ENCODE results near the gene CLSTN2. TPM values are rescaled to one million over a fixed set of nuclear protein-coding genes. Genes with fewer than 3 reads are reported as not detected.

CLSTN2 gene
- total and polyA plus RNA-seq, 4 donors = 0.09 to 2.2 (median 0.55) TPM

DNA sequence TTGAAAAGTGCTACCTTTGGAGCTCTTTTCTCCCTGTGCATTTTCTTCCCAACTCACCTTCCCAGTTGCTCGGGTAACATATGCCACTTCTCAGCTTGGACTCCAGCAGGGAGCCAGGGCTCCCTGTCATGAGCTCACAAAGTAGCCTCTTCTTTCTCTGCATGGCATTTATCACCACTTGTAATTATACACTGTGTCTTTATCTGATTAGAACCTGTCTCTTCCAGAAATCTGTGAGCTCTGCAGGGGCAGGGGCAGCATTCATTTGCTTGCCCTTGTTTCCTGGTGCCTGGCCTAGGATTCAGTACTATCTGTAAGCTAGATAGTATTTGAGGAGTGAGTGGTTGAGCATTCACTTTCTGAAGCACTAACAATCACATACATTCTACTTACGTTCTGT is 100.9 kb downstream of the CLSTN2 start:
- WGBS = 73% methylated on average over 2 of the region's 2 CpGs
- H3K4me3 ChIP-seq (ENCODE audit: low read depth in 1 of 3, low read length in 3 of 3) = no peak overlapping the region
- no peak overlapping the region for H3K27ac ChIP-seq (ENCODE audit: low read depth in 1 of 2, low read length in 2 of 2)
- no peaks in the 10 kb centered on the region for H3K4me1 ChIP-seq (ENCODE audit: control insufficient read depth in 4 of 4, insufficient read depth in 4 of 4, low read length in 3 of 4)
- H3K9me3 ChIP-seq (ENCODE audit: control insufficient read depth in 4 of 4, low read length in 3 of 4) = peaks cover 0 to 2% (median 0%) of the 10 kb centered on the region in 4 donors
- no peak overlapping the region for H3K9ac ChIP-seq (ENCODE audit: low read depth in 1 of 2, low read length in 2 of 2)
- peaks cover 0 to 4% (median 2%) of the 10 kb centered on the region in 4 donors for H3K27me3 ChIP-seq (ENCODE audit: control insufficient read depth in 4 of 4, insufficient read depth in 4 of 4, low read length in 3 of 4)
- TF ChIP-seq, protein P1, sequence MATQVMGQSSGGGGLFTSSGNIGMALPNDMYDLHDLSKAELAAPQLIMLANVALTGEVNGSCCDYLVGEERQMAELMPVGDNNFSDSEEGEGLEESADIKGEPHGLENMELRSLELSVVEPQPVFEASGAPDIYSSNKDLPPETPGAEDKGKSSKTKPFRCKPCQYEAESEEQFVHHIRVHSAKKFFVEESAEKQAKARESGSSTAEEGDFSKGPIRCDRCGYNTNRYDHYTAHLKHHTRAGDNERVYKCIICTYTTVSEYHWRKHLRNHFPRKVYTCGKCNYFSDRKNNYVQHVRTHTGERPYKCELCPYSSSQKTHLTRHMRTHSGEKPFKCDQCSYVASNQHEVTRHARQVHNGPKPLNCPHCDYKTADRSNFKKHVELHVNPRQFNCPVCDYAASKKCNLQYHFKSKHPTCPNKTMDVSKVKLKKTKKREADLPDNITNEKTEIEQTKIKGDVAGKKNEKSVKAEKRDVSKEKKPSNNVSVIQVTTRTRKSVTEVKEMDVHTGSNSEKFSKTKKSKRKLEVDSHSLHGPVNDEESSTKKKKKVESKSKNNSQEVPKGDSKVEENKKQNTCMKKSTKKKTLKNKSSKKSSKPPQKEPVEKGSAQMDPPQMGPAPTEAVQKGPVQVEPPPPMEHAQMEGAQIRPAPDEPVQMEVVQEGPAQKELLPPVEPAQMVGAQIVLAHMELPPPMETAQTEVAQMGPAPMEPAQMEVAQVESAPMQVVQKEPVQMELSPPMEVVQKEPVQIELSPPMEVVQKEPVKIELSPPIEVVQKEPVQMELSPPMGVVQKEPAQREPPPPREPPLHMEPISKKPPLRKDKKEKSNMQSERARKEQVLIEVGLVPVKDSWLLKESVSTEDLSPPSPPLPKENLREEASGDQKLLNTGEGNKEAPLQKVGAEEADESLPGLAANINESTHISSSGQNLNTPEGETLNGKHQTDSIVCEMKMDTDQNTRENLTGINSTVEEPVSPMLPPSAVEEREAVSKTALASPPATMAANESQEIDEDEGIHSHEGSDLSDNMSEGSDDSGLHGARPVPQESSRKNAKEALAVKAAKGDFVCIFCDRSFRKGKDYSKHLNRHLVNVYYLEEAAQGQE (IDR thresholded peaks at IDR 0.05) = no peak
- no peak for TF ChIP-seq ZBTB33 (IDR thresholded peaks at IDR 0.05)
- no peaks in the 10 kb centered on the region for H3K36me3 ChIP-seq (ENCODE audit: control insufficient read depth in 4 of 4, insufficient read depth in 3 of 4, low read depth in 1 of 4, low read length in 3 of 4)
- no peak for DNase-seq (ENCODE audit: low spot score)

- 84% methylated on average over 1 of the region's 1 CpG for WGBS
- H3K36me3 ChIP-seq (ENCODE audit: control insufficient read depth in 4 of 4, insufficient read depth in 3 of 4, low read depth in 1 of 4, low read length in 3 of 4) = no peaks in the 10 kb centered on the region
- H3K9ac ChIP-seq (ENCODE audit: low read depth in 1 of 2, low read length in 2 of 2) = no peak overlapping the region
- DNase-seq (ENCODE audit: low spot score) = no peak
- H3K4me3 ChIP-seq (ENCODE audit: low read depth in 1 of 3, low read length in 3 of 3) = no peak overlapping the region
- no peaks in the 10 kb centered on the region for H3K4me1 ChIP-seq (ENCODE audit: control insufficient read depth in 4 of 4, insufficient read depth in 4 of 4, low read length in 3 of 4)
- H3K9me3 ChIP-seq (ENCODE audit: control insufficient read depth in 4 of 4, low read length in 3 of 4) = no peaks in the 10 kb centered on the region
- TF ChIP-seq, protein P2, sequence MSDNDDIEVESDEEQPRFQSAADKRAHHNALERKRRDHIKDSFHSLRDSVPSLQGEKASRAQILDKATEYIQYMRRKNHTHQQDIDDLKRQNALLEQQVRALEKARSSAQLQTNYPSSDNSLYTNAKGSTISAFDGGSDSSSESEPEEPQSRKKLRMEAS (IDR thresholded peaks at IDR 0.05) = no peak
- TF ChIP-seq CTCF (IDR thresholded peaks at IDR 0.05; ENCODE audit: low read depth, low read length, missing input control) = no peak
- TF ChIP-seq RAD21 (IDR thresholded peaks at IDR 0.05) = no peak
- TF ChIP-seq HNF4G (IDR thresholded peaks at IDR 0.05) = no peak
- TF ChIP-seq NR2F2 (IDR thresholded peaks at IDR 0.05) = no peak
- no peak for TF ChIP-seq GABPA (IDR thresholded peaks at IDR 0.05 in 1 of 2, conservative IDR thresholded peaks at IDR 0.05 in 1 of 2)
- no peak for TF ChIP-seq SP1 (IDR thresholded peaks at IDR 0.05)
- no peak for TF ChIP-seq YY1 (IDR thresholded peaks at IDR 0.05)
- TF ChIP-seq ZBTB33 (IDR thresholded peaks at IDR 0.05) = no peak
- no peak for TF ChIP-seq RXRA (IDR thresholded peaks at IDR 0.05)
- TF ChIP-seq FOXA1 (IDR thresholded peaks at IDR 0.05) = no peak
- no peak for TF ChIP-seq EGR1 (IDR thresholded peaks at IDR 0.05; ENCODE audit: low read depth in 2 of 2)
- no peak for TF ChIP-seq JUND (IDR thresholded peaks at IDR 0.05)
- TF ChIP-seq, protein P1 (IDR thresholded peaks at IDR 0.05) = no peak
- H3K27ac ChIP-seq (ENCODE audit: low read depth in 1 of 2, low read length in 2 of 2) = no peak overlapping the region
- H3K27me3 ChIP-seq (ENCODE audit: control insufficient read depth in 4 of 4, insufficient read depth in 4 of 4, low read length in 3 of 4) = peaks cover 0 to 3% (median 0%) of the 10 kb centered on the region in 4 donors
Observed at GRCh38 chr3:140050396-140050795, 115.4 kb downstream of the CLSTN2 start.
